Mesothelial cell of epicardium (in vitro differentiated cells): Measurements from ENCODE around the gene DESI2. TPM values are rescaled to one million over a fixed set of nuclear protein-coding genes. Genes with fewer than 3 reads are reported as not detected.
"Not testable (repeated sequence)": the region's sequence is repeated elsewhere in the genome, so short reads cannot be mapped to it uniquely, and the experiment has no call there.

Experiments used
- DNase-seq, 2 experiments: peaks; one replicate each; pipeline ENCODE4 v3.0.0; 2021; ENCODE audit warnings: low spot score in 2 of 2; ENCODE audit not compliant: unreplicated experiment in 2 of 2
- H3K27ac Mint-ChIP-seq: 2 replicates; pipeline ENCODE4 v1.8.0; 2021; ENCODE audit warnings: mixed read lengths
- H3K27me3 Mint-ChIP-seq: 2 replicates; pipeline ENCODE4 v1.8.0; 2021; ENCODE audit warnings: low read depth, mixed read lengths
- H3K36me3 Mint-ChIP-seq: 2 replicates; pipeline ENCODE4 v1.8.0; 2021; ENCODE audit warnings: mixed read lengths
- H3K4me1 Mint-ChIP-seq: 2 replicates; pipeline ENCODE4 v1.8.0; 2021; ENCODE audit warnings: mixed read lengths
- H3K4me3 Mint-ChIP-seq: 2 replicates; pipeline ENCODE4 v1.8.0; 2021; ENCODE audit warnings: mild to moderate bottlenecking, moderate library complexity, mixed read lengths
- H3K9me3 Mint-ChIP-seq: 2 replicates; pipeline ENCODE4 v1.8.0; 2021; ENCODE audit warnings: mixed read lengths
- CTCF ChIP-seq: fragments of 200-600 bp; sonication (generic); IDR thresholded peaks from one replicate; pipeline ENCODE4 v1.5.0; 2021; ENCODE audit warnings: antibody characterized with exemption; ENCODE audit not compliant: unreplicated experiment
- total RNA-seq: library from RNA; stranded (reverse); gene quantifications from 3 replicates; pipeline ENCODE4 v1.2.1, GENCODE V29; 2021

The DESI2 gene
- total RNA-seq, 1 donor from 2014 or later: 30.7 TPM

GRCh38 chr1:244735876-244736561 is 83.1 kb downstream of the DESI2 start:
- TF ChIP-seq CTCF: no peak
- DNase-seq: no peak
- H3K4me1 Mint-ChIP-seq: peaks cover 2% of the 10 kb centered on the region
- H3K4me3 Mint-ChIP-seq: no peak overlapping the region
- no peak overlapping the region for H3K27ac Mint-ChIP-seq
- peaks cover 8% of the 10 kb centered on the region for H3K36me3 Mint-ChIP-seq
- peaks cover 14% of the 10 kb centered on the region for H3K9me3 Mint-ChIP-seq
- H3K27me3 Mint-ChIP-seq: no peaks in the 10 kb centered on the region

DNA sequence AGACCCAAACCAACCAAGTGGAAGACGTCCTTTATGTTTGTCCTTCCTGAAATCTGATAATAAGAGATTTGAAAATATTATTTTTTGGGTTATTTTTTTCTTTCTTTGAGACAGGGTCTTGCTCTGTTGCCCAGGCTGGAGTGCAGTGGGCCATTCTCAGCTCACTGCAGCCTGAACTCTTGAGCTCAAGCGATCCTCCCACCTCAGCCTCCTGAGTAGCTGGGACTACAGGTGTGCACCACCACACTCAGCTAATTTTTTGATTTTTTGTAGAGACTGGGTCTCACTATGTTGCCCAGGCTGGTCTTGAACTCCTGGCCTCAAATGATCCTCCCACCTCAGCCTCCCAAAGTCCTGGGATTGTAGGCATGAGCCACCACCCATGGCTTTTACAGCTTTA is 86.2 kb downstream of the DESI2 start:
- H3K27ac Mint-ChIP-seq, H3K27me3 Mint-ChIP-seq, H3K4me1 Mint-ChIP-seq, DNase-seq, H3K9me3 Mint-ChIP-seq, H3K4me3 Mint-ChIP-seq, H3K36me3 Mint-ChIP-seq: not testable (repeated sequence)

DNA sequence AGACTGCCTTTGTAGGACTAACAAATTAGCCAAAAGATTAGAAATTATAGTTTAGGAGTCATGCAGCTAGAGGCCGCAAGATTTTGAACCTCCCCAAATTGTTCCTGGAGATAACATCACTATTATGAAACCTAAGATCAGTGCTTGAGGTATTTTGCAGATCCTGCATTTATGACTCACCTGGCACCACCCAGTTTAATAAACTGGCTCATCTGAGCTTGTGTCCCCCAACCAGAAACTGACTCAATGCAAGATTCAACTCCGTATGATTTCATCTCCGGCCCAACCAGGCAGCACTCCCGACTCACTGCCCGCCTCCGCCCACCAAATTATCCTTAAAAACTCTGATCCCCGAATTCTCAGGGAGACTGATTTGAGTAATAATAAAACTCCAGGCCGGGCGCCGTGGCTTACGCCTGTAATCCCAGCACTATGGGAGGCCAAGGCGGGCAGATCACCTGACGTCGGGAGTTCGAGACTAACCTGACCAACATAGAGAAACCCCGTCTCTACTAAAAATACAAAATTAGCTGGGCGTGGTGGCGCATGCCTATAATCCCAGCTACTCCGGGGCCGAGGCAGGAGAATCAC is 87.2 kb downstream of the DESI2 start:
- H3K27ac Mint-ChIP-seq, H3K36me3 Mint-ChIP-seq, H3K27me3 Mint-ChIP-seq, H3K4me3 Mint-ChIP-seq, H3K4me1 Mint-ChIP-seq, H3K9me3 Mint-ChIP-seq, DNase-seq: not testable (repeated sequence)

- Mint-ChIP-seq H3K9me3 (no peaks in the 10 kb centered on the region), H3K27me3 (no peaks in the 10 kb centered on the region)
- no peak for DNase-seq
These were observed 88.8 kb downstream of the DESI2 start for GRCh38 chr1:244741692-244742091.

GRCh38 chr1:244749230-244750016 is 96.5 kb downstream of the DESI2 start:
- no peaks in the 10 kb centered on the region for H3K9me3 Mint-ChIP-seq
- no peak overlapping the region for H3K27ac Mint-ChIP-seq
- TF ChIP-seq CTCF: no peak
- no peaks in the 10 kb centered on the region for H3K36me3 Mint-ChIP-seq
- no peaks in the 10 kb centered on the region for H3K27me3 Mint-ChIP-seq
- no peak for DNase-seq
- peaks cover 8% of the 10 kb centered on the region for H3K4me1 Mint-ChIP-seq
- H3K4me3 Mint-ChIP-seq: no peak overlapping the region

More at GRCh38 chr1:244741692-244742091, 88.8 kb downstream of the DESI2 start:
- TF ChIP-seq CTCF: no peak
- Mint-ChIP-seq H3K4me3 (no peak overlapping the region), H3K4me1 (peaks cover 8% of the 10 kb centered on the region), H3K27ac (no peak overlapping the region), H3K36me3 (no peaks in the 10 kb centered on the region)

DNA sequence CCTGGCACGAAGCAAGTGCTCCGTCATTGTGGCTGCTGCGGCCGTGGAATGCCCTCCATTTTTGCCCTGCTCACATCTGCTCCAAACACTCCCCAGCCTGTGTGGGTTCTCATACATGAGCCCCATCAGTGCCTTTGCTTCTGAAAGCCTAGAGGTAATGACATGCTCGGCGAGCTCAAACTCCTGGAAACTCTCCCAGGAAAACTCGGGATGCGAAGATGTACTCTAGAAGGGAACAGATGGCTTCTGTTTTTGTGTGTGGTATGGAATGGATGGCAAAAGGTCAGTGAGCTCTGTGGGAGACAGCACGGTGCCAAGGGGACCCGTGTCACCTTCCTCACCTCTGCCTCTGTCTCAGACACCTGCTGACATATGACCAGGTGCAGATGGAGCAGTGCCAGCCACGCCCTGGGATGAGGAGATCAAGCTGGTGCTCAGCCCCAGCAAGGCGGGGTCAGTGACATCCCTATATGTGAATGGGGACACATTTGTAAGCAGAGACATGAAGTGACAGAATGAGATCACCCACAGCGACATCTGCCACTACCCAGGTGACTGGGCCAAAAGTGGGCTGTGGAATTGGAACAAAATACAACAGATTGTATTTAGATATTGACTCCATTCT is 98.5 kb downstream of the DESI2 start:
- Mint-ChIP-seq H3K4me3 (no peak overlapping the region), H3K36me3 (no peaks in the 10 kb centered on the region), H3K27me3 (no peaks in the 10 kb centered on the region), H3K9me3 (no peaks in the 10 kb centered on the region), H3K27ac (no peak overlapping the region), H3K4me1 (peaks cover 1% of the 10 kb centered on the region)
- DNase-seq: no peak
- TF ChIP-seq CTCF: no peak
